Endothelial cell of umbilical vein (primary cell): ENCODE data around the gene FGR. TPM values are rescaled to one million over a fixed set of nuclear protein-coding genes. Genes with fewer than 3 reads are reported as not detected.

Experiments
- BruUV-seq: library from RNA; stranded (reverse); fragments of 400-500 nt; replicated peaks from 2 replicates; lab custom pipeline; 2021; lab: Mats Ljungman, UMichigan
- CTCF ChIA-PET: fragments of 300-600, 350-600 bp; sonication (Branson Sonifier 250); formaldehyde crosslinking; loops from one replicate; lab custom pipeline; 2021; ENCODE audit warnings: antibody characterized with exemption, inconsistent platforms; lab: Charles Lee
- POLR2A ChIA-PET: fragments of 300-600, 350-600 bp; sonication (Branson Sonifier 250); formaldehyde crosslinking; loops from one replicate; lab custom pipeline; 2021; ENCODE audit warnings: antibody characterized with exemption, inconsistent platforms; lab: Charles Lee
- DNase-seq: peaks from one replicate; pipeline ENCODE4 v3.0.0-alpha.2; 2011; ENCODE audit warnings: low read depth, low spot score
- FAIRE-seq: peaks from 2 replicates; lab custom pipeline; 2011; peaks lifted over from hg19 to GRCh38; lab: Jason Lieb, UNC
- H2AFZ ChIP-seq: 2 replicates; pipeline ENCODE4 v1.6.0; 2012; ENCODE audit warnings: low read depth, low read length, control low read depth, inconsistent platforms
- H3K27ac ChIP-seq: 2 replicates; pipeline ENCODE4 v1.5.1; 2011; ENCODE audit warnings: low read depth, mild to moderate bottlenecking, control low read depth, low read length, moderate library complexity; ENCODE audit not compliant: insufficient read depth
- H3K27me3 ChIP-seq, 2 experiments: 2 replicates each; pipeline versions ENCODE4 v1.6.0 to v1.6.1; 2011; ENCODE audit warnings: low read length in 2 of 2, mixed read lengths in 1 of 2; ENCODE audit not compliant: control insufficient read depth in 2 of 2, insufficient read depth in 2 of 2
- H3K36me3 ChIP-seq, 2 experiments: 2 replicates in 1 of 2; 3 replicates in 1 of 2; pipeline ENCODE4 v1.5.1; 2011; ENCODE audit warnings: low read length in 2 of 2, mild to moderate bottlenecking in 1 of 2, moderate library complexity in 1 of 2; ENCODE audit not compliant: control insufficient read depth in 2 of 2, insufficient read depth in 2 of 2; ENCODE audit errors: extremely low read depth in 1 of 2
- H3K4me1 ChIP-seq: 3 replicates; pipeline ENCODE4 v1.5.1; 2011; ENCODE audit warnings: mild to moderate bottlenecking, low read length; ENCODE audit not compliant: control insufficient read depth, insufficient read depth; ENCODE audit errors: extremely low read depth
- H3K4me2 ChIP-seq: 2 replicates; pipeline ENCODE4 v1.6.1; 2011; ENCODE audit warnings: low read length, control low read depth, mixed read lengths; ENCODE audit not compliant: insufficient read depth
- H3K4me3 ChIP-seq, 3 experiments: fragments of 200-600 bp in 1 of 3; sonication (generic), shearing (Covaris generic) in 1 of 3; replicated peaks in 1 of 3; 2 replicates each; pipeline ENCODE4 v1.5.1; 2011 to 2016; ENCODE audit warnings: control low read depth in 3 of 3, low read length in 3 of 3, mild to moderate bottlenecking in 2 of 3, inconsistent platforms in 1 of 3, low read depth in 1 of 3, moderate library complexity in 1 of 3; ENCODE audit not compliant: insufficient read depth in 1 of 3
- H3K79me2 ChIP-seq: 2 replicates; pipeline ENCODE4 v1.6.0; 2012; ENCODE audit warnings: low read length, inconsistent platforms; ENCODE audit not compliant: control insufficient read depth, insufficient read depth
- H3K9ac ChIP-seq: replicated peaks from 2 replicates; pipeline ENCODE3; 2011; ENCODE audit warnings: low read length, control low read depth; ENCODE audit not compliant: insufficient read depth; ENCODE audit errors: extremely low read depth
- H3K9me1 ChIP-seq: replicated peaks from 3 replicates; pipeline ENCODE4 v1.6.0; 2011; ENCODE audit warnings: mild to moderate bottlenecking, low read length; ENCODE audit not compliant: control insufficient read depth, insufficient read depth; ENCODE audit errors: extremely low read depth
- H3K9me3 ChIP-seq: replicated peaks from 2 replicates; pipeline ENCODE4 v1.5.1; 2012; ENCODE audit warnings: low read length, inconsistent platforms; ENCODE audit not compliant: control insufficient read depth, insufficient read depth
- H4K20me1 ChIP-seq: replicated peaks from 2 replicates; pipeline ENCODE3; 2011; ENCODE audit warnings: mild to moderate bottlenecking, low read length; ENCODE audit not compliant: control insufficient read depth, insufficient read depth; ENCODE audit errors: extremely low read depth
- EZH2 ChIP-seq: IDR thresholded peaks from 2 replicates; pipeline ENCODE4 v1.6.1; 2012; ENCODE audit warnings: borderline replicate concordance, low read depth, mild to moderate bottlenecking, moderate library complexity, low read length, inconsistent platforms; ENCODE audit not compliant: severe bottlenecking
- FOS ChIP-seq: IDR thresholded peaks from 2 replicates; pipeline ENCODE4 v1.6.1; 2011; ENCODE audit warnings: mild to moderate bottlenecking, low read length, moderate library complexity, borderline replicate concordance; ENCODE audit not compliant: insufficient read depth
- GATA2 ChIP-seq: IDR thresholded peaks from 2 replicates; pipeline ENCODE4 v1.7.0; 2011; ENCODE audit warnings: low read depth, mild to moderate bottlenecking, moderate library complexity, mixed read lengths, low read length; ENCODE audit not compliant: insufficient read length, insufficient read depth
- JUN ChIP-seq: IDR thresholded peaks from 2 replicates; pipeline ENCODE4 v1.6.1; 2011; ENCODE audit warnings: borderline replicate concordance, low read depth; ENCODE audit not compliant: insufficient read length, insufficient read depth
- MYC ChIP-seq: IDR thresholded peaks from one replicate; pipeline ENCODE4 v1.6.1; 2011; ENCODE audit warnings: mild to moderate bottlenecking, low read depth, low read length
- POLR2A ChIP-seq: IDR thresholded peaks from 2 replicates; pipeline ENCODE4 v1.6.1; 2012; ENCODE audit warnings: low read depth, mild to moderate bottlenecking, control low read depth, low read length
- POLR2AphosphoS5 ChIP-seq: IDR thresholded peaks from 2 replicates; pipeline ENCODE4 v1.6.1; 2012; ENCODE audit warnings: low read depth, mild to moderate bottlenecking, control low read depth, low read length, moderate library complexity; ENCODE audit not compliant: insufficient read depth
- dilution Hi-C: fragments of 300-500 bp; cut with MboI; formaldehyde crosslinking; loops from one replicate; pipeline ENCODE4 v1.15.0; 2019; ENCODE audit warnings: low sequenced_read_pairs; ENCODE audit not compliant: extremely low pct_ligation_motif_present
- intact Hi-C: fragments of 100-400 bp; cut with micrococcal nuclease; formaldehyde crosslinking; loops from one replicate; pipeline ENCODE4 v1.10.0; 2022
- polyA plus RNA-seq, 4 experiments: library from polyadenylated mRNA; depleted of rRNA in 3 of 4; stranded (reverse) in 3 of 4; unstranded in 1 of 4; fragments of >200 nt; gene quantifications; 2 replicates each; pipeline versions ENCODE4 v1.2.1 to v1.2.3, GENCODE V29; 2011 to 2012; ENCODE audit warnings: missing spikeins in 1 of 4
- total RNA-seq: library from RNA; stranded (reverse); gene quantifications from 2 replicates; pipeline ENCODE4 v1.2.3, GENCODE V29; 2021
- TF ChIP-seq, protein P1 (sequence below): IDR thresholded peaks from 2 replicates; pipeline ENCODE4 v1.6.1; 2011; ENCODE audit not compliant: insufficient read depth, insufficient read length
- TF ChIP-seq, protein P2 (sequence below), 2 donors: IDR thresholded peaks; 1 replicate in 1 of 2; 2 replicates in 1 of 2; pipeline ENCODE4 v1.5.1; 2011; ENCODE audit warnings: low read length in 2 of 2, mild to moderate bottlenecking in 2 of 2, moderate library complexity in 2 of 2, control low read depth in 1 of 2, inconsistent platforms in 1 of 2, low read depth in 1 of 2; ENCODE audit not compliant: insufficient read depth in 1 of 2; ENCODE audit errors: extremely low read depth in 1 of 2

The FGR gene
- total and polyA plus RNA-seq, 2 donors (not counting 3 experiments of a cell fraction or from before 2014, with no cell fraction given), result 0.18 TPM; not detected in 1

DNA sequence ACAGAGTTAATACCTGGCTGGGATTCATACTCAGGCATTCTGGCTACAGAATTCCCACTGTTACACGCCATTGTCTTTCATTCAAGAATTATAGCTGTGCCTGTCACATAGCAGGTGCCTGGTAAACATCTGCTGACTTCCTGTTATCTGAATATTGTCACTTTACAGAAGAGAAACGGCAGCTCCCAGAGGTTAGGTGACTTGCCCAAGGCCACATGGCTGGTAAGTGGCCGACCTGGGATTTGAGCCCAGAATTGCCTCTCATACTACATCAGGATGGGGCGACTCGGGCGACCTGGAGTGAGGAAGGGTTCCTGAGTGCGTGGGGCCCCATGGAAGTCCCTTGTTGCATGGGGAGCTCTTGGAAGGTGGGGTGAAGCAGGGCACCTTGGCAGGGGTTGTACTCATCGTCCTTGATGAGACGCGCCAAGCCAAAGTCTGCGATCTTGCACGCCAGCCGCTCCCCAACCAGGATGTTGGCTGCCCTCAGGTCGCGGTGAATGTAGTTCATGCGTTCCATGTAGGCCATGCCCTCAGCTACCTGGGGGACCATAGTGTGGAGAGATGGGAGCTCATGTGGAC lies 20.9 kb downstream of the FGR start:
- DNase-seq, result no peak
- no peak overlapping the region for H2AFZ ChIP-seq
- H3K4me1 ChIP-seq, result peaks cover 25% of the 10 kb centered on the region
- dilution Hi-C loops, result no loop called here
- no peaks in the 10 kb centered on the region for H3K9me1 ChIP-seq
- H3K9ac ChIP-seq, result no peak overlapping the region
- CTCF ChIA-PET, result interaction anchor here (1.7 to 15.8 kb wide), 3 partner anchors 14 to 55 kb away, joined by 7 to 306 read pairs (median 19); no protein-coding TSS in a partner anchor
- H3K36me3 ChIP-seq, result no peaks in the 10 kb centered on the region
- intact Hi-C loops, result no loop called here
- TF ChIP-seq GATA2 (no peak), POLR2AphosphoS5 (no peak), FOS (no peak), JUN (no peak), EZH2 (no peak), POLR2A (no peak), MYC (no peak)
- TF ChIP-seq, protein P1, sequence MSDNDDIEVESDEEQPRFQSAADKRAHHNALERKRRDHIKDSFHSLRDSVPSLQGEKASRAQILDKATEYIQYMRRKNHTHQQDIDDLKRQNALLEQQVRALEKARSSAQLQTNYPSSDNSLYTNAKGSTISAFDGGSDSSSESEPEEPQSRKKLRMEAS, result no peak
- TF ChIP-seq, protein P2, sequence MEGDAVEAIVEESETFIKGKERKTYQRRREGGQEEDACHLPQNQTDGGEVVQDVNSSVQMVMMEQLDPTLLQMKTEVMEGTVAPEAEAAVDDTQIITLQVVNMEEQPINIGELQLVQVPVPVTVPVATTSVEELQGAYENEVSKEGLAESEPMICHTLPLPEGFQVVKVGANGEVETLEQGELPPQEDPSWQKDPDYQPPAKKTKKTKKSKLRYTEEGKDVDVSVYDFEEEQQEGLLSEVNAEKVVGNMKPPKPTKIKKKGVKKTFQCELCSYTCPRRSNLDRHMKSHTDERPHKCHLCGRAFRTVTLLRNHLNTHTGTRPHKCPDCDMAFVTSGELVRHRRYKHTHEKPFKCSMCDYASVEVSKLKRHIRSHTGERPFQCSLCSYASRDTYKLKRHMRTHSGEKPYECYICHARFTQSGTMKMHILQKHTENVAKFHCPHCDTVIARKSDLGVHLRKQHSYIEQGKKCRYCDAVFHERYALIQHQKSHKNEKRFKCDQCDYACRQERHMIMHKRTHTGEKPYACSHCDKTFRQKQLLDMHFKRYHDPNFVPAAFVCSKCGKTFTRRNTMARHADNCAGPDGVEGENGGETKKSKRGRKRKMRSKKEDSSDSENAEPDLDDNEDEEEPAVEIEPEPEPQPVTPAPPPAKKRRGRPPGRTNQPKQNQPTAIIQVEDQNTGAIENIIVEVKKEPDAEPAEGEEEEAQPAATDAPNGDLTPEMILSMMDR (IDR thresholded peaks at IDR 0.05; ENCODE audit: extremely low read depth in 1 of 2, insufficient read depth in 1 of 2, low read depth in 1 of 2, low read length in 2 of 2), result no peak
- no peak for FAIRE-seq
- H3K4me3 ChIP-seq, result no peak overlapping the region
- H3K27me3 ChIP-seq, result peaks cover 5 to 10% of the 10 kb centered on the region in 2 experiments
- no peak overlapping the region for H3K4me2 ChIP-seq
- POLR2A ChIA-PET, result no interaction called here
- H3K79me2 ChIP-seq, result no peaks in the 10 kb centered on the region
- H3K9me3 ChIP-seq, result no peaks in the 10 kb centered on the region
- H4K20me1 ChIP-seq, result no peaks in the 10 kb centered on the region
- BruUV-seq, result no TSS peak
- H3K27ac ChIP-seq, result no peak overlapping the region
